ENCODE results near the gene WDR81. TPM values are rescaled to one million over a fixed set of nuclear protein-coding genes. Genes with fewer than 3 reads are reported as not detected.
"Not testable (repeated sequence)": the region's sequence is repeated elsewhere in the genome, so short reads cannot be mapped to it uniquely, and the experiment has no call there.

The WDR81 gene
- total and polyA plus RNA-seq, 7 experiments from 2014 or later = 9.8 to 55.1 (median 36.6) TPM

DNA sequence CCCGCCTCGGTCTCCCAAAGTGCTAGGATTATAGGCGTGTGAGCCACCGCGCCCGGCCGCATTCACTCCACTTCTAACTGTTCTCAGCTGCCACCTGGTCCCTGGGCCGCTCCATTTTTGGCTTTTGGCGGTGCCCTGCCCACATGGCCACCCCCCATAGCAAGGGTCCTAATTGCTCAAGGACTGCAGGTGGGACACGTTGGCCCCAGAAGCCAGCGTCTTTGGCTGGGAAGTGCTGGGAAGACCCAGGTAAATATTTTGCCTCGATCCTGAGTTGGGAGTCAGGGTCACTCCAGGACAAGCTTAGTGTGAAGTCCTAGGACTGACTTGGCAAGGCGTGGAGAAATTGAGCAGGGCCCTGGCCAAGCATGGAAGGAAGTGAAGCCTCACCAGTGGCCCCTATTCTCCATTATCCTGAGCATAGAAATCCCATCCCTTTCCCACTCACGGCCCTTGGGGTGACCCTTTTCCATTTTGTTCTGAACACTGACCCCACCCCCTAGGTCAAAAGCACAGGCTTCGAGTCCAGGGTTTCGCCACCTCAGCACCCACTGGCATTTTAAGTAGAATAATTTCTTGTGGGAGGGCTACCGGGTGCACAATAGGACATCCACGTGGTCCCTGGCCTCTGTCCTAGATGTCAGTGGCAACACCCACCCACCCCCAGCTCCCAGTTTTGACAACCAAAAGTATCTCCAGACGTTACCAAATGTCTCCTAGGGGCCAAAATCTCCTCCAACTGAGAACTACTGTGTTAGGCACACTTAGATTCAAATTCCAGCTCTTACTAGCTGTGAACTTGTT is 5.9 kb upstream of the WDR81 start:
- peak overlapping the region in 2 of 9 donors; percentile 15 to 99 for H3K27ac Mint-ChIP-seq
- DNase-seq (no peak), ATAC-seq (no peak)
- H3K27ac ChIP-seq (ENCODE audit: low read depth, low read length) = no peak overlapping the region
- intact Hi-C loops (cut with micrococcal nuclease) = loop anchor here (5.0 kb wide), 1 partner anchor 51 kb away; no protein-coding TSS in a partner anchor
- CTCF ChIA-PET = interaction anchor here (0.6 to 7.6 kb wide), 2 partner anchors 35 to 64 kb away, joined by 4 to 51 read pairs; no protein-coding TSS in a partner anchor
- H3K9me3 ChIP-seq (ENCODE audit: control insufficient read depth in 2 of 3, low read length in 3 of 3) = no peaks in the 10 kb centered on the region
- no peaks in the 10 kb centered on the region for H3K36me3 ChIP-seq (ENCODE audit: control insufficient read depth in 2 of 3, insufficient read depth in 3 of 3, low read length in 3 of 3)
- H3K4me1 Mint-ChIP-seq = peaks cover 23 to 48% (median 31%) of the 10 kb centered on the region in 7 donors
- no peaks in the 10 kb centered on the region for H3K9me3 Mint-ChIP-seq
- peaks cover 0 to 7% of the 10 kb centered on the region in 2 donors for H3K27me3 ChIP-seq (ENCODE audit: control insufficient read depth in 2 of 2, insufficient read depth in 2 of 2, low read length in 2 of 2)
- POLR2A ChIA-PET = interaction anchor here (2.2 kb wide), 1 partner anchor 65 kb away, joined by 6 read pairs; no protein-coding TSS in a partner anchor
- H3K4me3 Mint-ChIP-seq = peak overlapping the region in 6 of 10 donors; percentile 21 to 98 (median 54)
- H3K4me1 ChIP-seq (ENCODE audit: control insufficient read depth in 2 of 2, insufficient read depth in 2 of 2, low read length in 2 of 2) = peaks cover 25 to 32% of the 10 kb centered on the region in 2 donors
- H3K27me3 Mint-ChIP-seq = peaks cover 0 to 9% (median 0%) of the 10 kb centered on the region in 5 donors
- no peak overlapping the region for H3K4me3 ChIP-seq (ENCODE audit: low read length)
- peaks cover 0 to 4% (median 0%) of the 10 kb centered on the region in 5 donors for H3K36me3 Mint-ChIP-seq

GRCh38 chr17:1720856-1721386 is 3.6 kb upstream of the WDR81 start:
- H3K9me3 ChIP-seq (ENCODE audit: control insufficient read depth in 2 of 3, low read length in 3 of 3) = no peaks in the 10 kb centered on the region
- H3K36me3 Mint-ChIP-seq = peaks cover 0 to 4% (median 0%) of the 10 kb centered on the region in 5 donors
- ChIA-PET CTCF (interaction anchor here (0.7 to 7.6 kb wide), 21 partner anchors 10 to 944 kb away, joined by 3 to 51 read pairs (median 4); partner anchors contain the start of genes RPA1, RTN4RL1 and SMYD4), POLR2A (interaction anchor here (0.7 to 2.2 kb wide), 6 partner anchors 41 to 109 kb away, joined by 3 to 6 read pairs (median 4); partner anchors contain the start of genes RPA1 and SERPINF1)
- H3K4me3 Mint-ChIP-seq = peak overlapping the region in 8 of 10 donors; percentile 11 to 56 (median 44)
- intact Hi-C loops (cut with micrococcal nuclease) = loop anchor here (1.0 to 5.0 kb wide), 6 partner anchors 41 to 149 kb away; partner anchors contain the start of gene SERPINF1 (in 1 of the 2)
- H3K4me3 ChIP-seq (ENCODE audit: low read length) = no peak overlapping the region
- H3K4me1 Mint-ChIP-seq = peaks cover 29 to 50% (median 43%) of the 10 kb centered on the region in 7 donors
- H3K27ac ChIP-seq (ENCODE audit: low read depth, low read length) = no peak overlapping the region
- H3K9me3 Mint-ChIP-seq = no peaks in the 10 kb centered on the region
- DNase-seq (peak; percentile 42 to 73 (median 64)), ATAC-seq (no peak)
- no peaks in the 10 kb centered on the region for H3K27me3 ChIP-seq (ENCODE audit: control insufficient read depth in 2 of 2, insufficient read depth in 2 of 2, low read length in 2 of 2)
- no peaks in the 10 kb centered on the region for H3K27me3 Mint-ChIP-seq
- no peaks in the 10 kb centered on the region for H3K36me3 ChIP-seq (ENCODE audit: control insufficient read depth in 2 of 3, insufficient read depth in 3 of 3, low read length in 3 of 3)
- peaks cover 35 to 39% of the 10 kb centered on the region in 2 donors for H3K4me1 ChIP-seq (ENCODE audit: control insufficient read depth in 2 of 2, insufficient read depth in 2 of 2, low read length in 2 of 2)
- peak overlapping the region in 8 of 9 donors; percentile 41 to 90 (median 82) for H3K27ac Mint-ChIP-seq

- H3K4me1 ChIP-seq (ENCODE audit: control insufficient read depth in 2 of 2, insufficient read depth in 2 of 2, low read length in 2 of 2) = peaks cover 36 to 44% of the 10 kb centered on the region in 2 donors
- not testable (repeated sequence) for H3K4me3 ChIP-seq (ENCODE audit: low read length); ATAC-seq; DNase-seq; H3K27me3 ChIP-seq (ENCODE audit: control insufficient read depth in 2 of 2, insufficient read depth in 2 of 2, low read length in 2 of 2); H3K27ac ChIP-seq (ENCODE audit: low read depth, low read length); H3K36me3 ChIP-seq (ENCODE audit: control insufficient read depth in 2 of 3, insufficient read depth in 3 of 3, low read length in 3 of 3); H3K36me3 Mint-ChIP-seq; H3K27me3 Mint-ChIP-seq; H3K9me3 ChIP-seq (ENCODE audit: control insufficient read depth in 2 of 3, low read length in 3 of 3); H3K9me3 Mint-ChIP-seq
- CTCF ChIA-PET = interaction anchor here (0.7 to 7.6 kb wide), 15 partner anchors 40 to 633 kb away, joined by 3 to 51 read pairs (median 5); partner anchors contain the start of genes RPA1, RTN4RL1, SERPINF1 and SMYD4
- POLR2A ChIA-PET = interaction anchor here (0.7 to 2.0 kb wide), 7 partner anchors 38 to 614 kb away, joined by 3 to 8 read pairs (median 4); partner anchors contain the start of genes PRPF8, RPA1 and TSR1
- H3K4me1 Mint-ChIP-seq = peaks cover 23 to 45% (median 38%) of the 10 kb centered on the region in 7 donors
- H3K4me3 Mint-ChIP-seq = peak overlapping the region in 1 of 10 donors; percentile 84
- H3K27ac Mint-ChIP-seq = peak overlapping the region in 2 of 9 donors; percentile 90 to 94
- intact Hi-C loops (cut with micrococcal nuclease) = loop anchor here in 1 of 2 donors (5.0 kb wide), 1 partner anchor 40 kb away; the partner anchor contains the start of gene SERPINF1
Observed at GRCh38 chr17:1722022-1722421, 2.5 kb upstream of the WDR81 start.

DNA sequence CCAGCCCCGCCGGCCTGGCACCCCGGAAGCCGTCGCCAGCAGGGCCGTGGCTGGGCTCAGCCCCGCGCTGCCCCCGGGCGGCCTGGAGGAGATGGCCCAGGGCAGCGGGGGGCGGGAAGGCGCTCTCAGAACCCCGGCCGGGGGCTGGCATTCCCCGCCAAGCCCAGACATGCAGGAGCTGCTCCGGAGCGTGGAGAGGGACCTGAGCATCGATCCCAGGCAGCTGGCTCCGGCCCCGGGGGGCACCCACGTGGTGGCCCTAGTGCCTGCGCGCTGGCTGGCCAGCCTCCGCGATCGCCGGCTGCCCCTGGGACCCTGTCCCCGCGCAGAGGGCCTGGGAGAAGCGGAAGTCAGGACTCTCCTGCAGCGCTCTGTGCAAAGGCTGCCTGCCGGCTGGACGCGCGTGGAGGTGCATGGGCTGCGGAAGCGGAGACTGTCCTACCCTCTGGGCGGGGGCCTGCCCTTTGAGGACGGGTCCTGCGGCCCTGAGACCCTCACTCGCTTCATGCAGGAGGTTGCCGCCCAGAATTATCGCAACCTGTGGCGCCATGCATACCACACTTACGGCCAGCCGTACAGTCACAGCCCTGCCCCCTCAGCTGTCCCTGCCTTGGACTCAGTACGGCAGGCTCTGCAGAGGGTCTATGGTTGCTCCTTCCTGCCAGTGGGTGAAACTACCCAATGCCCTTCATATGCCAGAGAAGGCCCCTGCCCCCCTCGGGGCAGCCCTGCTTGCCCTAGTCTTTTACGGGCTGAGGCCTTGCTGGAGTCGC is 551 bp downstream of the WDR81 start:
- H3K36me3 Mint-ChIP-seq = peaks cover 0 to 11% (median 5%) of the 10 kb centered on the region in 5 donors
- peaks cover 0 to 25% (median 0%) of the 10 kb centered on the region in 3 experiments for H3K36me3 ChIP-seq (ENCODE audit: control insufficient read depth in 2 of 3, insufficient read depth in 3 of 3, low read length in 3 of 3)
- CTCF ChIA-PET = interaction anchor here (1.3 to 1.5 kb wide), 2 partner anchors 8 to 140 kb away, joined by 3 read pairs; no protein-coding TSS in a partner anchor
- intact Hi-C loops (cut with micrococcal nuclease) = loop anchor here (1.0 to 5.0 kb wide), 5 partner anchors 9 to 104 kb away; partner anchors contain the start of genes RILP (in 1 of the 2), SERPINF1 (in 1 of the 2) and SMYD4 (in 1 of the 2)
- peaks cover 24 to 57% (median 41%) of the 10 kb centered on the region in 7 donors for H3K4me1 Mint-ChIP-seq
- H3K4me3 ChIP-seq (ENCODE audit: low read length) = peak overlapping the region; percentile 70
- H3K4me1 ChIP-seq (ENCODE audit: control insufficient read depth in 2 of 2, insufficient read depth in 2 of 2, low read length in 2 of 2) = peaks cover 25 to 33% of the 10 kb centered on the region in 2 donors
- peak overlapping the region; percentile 65 to 86 (median 76) for H3K4me3 Mint-ChIP-seq
- H3K9me3 ChIP-seq (ENCODE audit: control insufficient read depth in 2 of 3, low read length in 3 of 3) = no peaks in the 10 kb centered on the region
- DNase-seq (peak in 1 of 9 donors; percentile 34), ATAC-seq (peak; percentile 66)
- H3K27ac Mint-ChIP-seq = peak overlapping the region in 6 of 9 donors; percentile 40 to 76 (median 69)
- H3K27me3 ChIP-seq (ENCODE audit: control insufficient read depth in 2 of 2, insufficient read depth in 2 of 2, low read length in 2 of 2) = no peaks in the 10 kb centered on the region
- H3K27ac ChIP-seq (ENCODE audit: low read depth, low read length) = peak overlapping the region; percentile 79
- no peaks in the 10 kb centered on the region for H3K9me3 Mint-ChIP-seq
- no peaks in the 10 kb centered on the region for H3K27me3 Mint-ChIP-seq
- POLR2A ChIA-PET = interaction anchor here (0.8 to 3.8 kb wide), 5 partner anchors 9 to 76 kb away, joined by 4 to 22 read pairs (median 5); partner anchors contain the start of genes RILP and SERPINF1

GRCh38 chr17:1725642-1726511 is 1.4 kb downstream of the WDR81 start:
- ChIA-PET POLR2A (interaction anchor here (1.2 to 3.8 kb wide), 2 partner anchors 9 to 38 kb away, joined by 3 to 22 read pairs; no protein-coding TSS in a partner anchor), CTCF (no interaction called here)
- no peak overlapping the region for H3K27ac ChIP-seq (ENCODE audit: low read depth, low read length)
- no peak for ATAC-seq
- H3K9me3 ChIP-seq (ENCODE audit: control insufficient read depth in 2 of 3, low read length in 3 of 3) = no peaks in the 10 kb centered on the region
- DNase-seq = no peak
- H3K36me3 ChIP-seq (ENCODE audit: control insufficient read depth in 2 of 3, insufficient read depth in 3 of 3, low read length in 3 of 3) = peaks cover 0 to 31% (median 0%) of the 10 kb centered on the region in 3 experiments
- H3K27me3 ChIP-seq (ENCODE audit: control insufficient read depth in 2 of 2, insufficient read depth in 2 of 2, low read length in 2 of 2) = no peaks in the 10 kb centered on the region
- H3K4me1 ChIP-seq (ENCODE audit: control insufficient read depth in 2 of 2, insufficient read depth in 2 of 2, low read length in 2 of 2) = peaks cover 25 to 30% of the 10 kb centered on the region in 2 donors
- intact Hi-C loops (cut with micrococcal nuclease) = loop anchor here in 1 of 2 donors (2.0 kb wide), 2 partner anchors 77 to 103 kb away; partner anchors contain the start of genes RILP and SMYD4
- peak overlapping the region; percentile 70 for H3K4me3 ChIP-seq (ENCODE audit: low read length)
- H3K36me3 Mint-ChIP-seq = peaks cover 0 to 11% (median 5%) of the 10 kb centered on the region in 5 donors
- H3K9me3 Mint-ChIP-seq = no peaks in the 10 kb centered on the region
- H3K4me3 Mint-ChIP-seq = peak overlapping the region; percentile 65 to 86 (median 76)
- H3K27ac Mint-ChIP-seq = peak overlapping the region in 6 of 9 donors; percentile 40 to 76 (median 69)
- peaks cover 24 to 53% (median 38%) of the 10 kb centered on the region in 7 donors for H3K4me1 Mint-ChIP-seq
- no peaks in the 10 kb centered on the region for H3K27me3 Mint-ChIP-seq

Data from naive thymus-derived CD4-positive, alpha-beta T cell (primary cell).